GM21825 (cell line): ENCODE measurements around the gene OGFRL1.

Experiments used
- ATAC-seq: cut with Tn5 transposase; IDR thresholded peaks from one replicate; pipeline ENCODE4 v1.9.1; 2021; ENCODE audit warnings: mild to moderate bottlenecking, moderate library complexity; ENCODE audit not compliant: unreplicated experiment

The OGFRL1 gene

DNA sequence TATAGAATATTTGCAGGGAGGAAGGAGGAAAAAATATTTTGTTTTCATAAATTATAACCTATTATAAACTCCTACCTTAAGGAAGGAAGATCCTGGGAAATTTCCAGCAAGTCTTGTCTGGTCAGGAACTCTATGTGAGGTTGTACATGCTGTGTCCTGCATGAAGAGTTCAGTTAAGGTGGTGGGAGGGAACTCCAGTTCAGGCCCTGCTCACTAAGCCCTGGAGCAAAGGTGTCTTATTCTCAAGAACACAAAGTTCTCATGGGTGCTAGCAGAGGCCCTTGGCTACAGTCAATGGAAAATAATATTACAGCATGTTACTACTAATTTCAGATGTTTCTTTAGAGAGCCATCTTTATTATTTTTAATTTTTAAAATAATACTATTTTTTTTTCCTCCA lies 3.8 kb upstream of the OGFRL1 start:
- no peak for ATAC-seq

DNA sequence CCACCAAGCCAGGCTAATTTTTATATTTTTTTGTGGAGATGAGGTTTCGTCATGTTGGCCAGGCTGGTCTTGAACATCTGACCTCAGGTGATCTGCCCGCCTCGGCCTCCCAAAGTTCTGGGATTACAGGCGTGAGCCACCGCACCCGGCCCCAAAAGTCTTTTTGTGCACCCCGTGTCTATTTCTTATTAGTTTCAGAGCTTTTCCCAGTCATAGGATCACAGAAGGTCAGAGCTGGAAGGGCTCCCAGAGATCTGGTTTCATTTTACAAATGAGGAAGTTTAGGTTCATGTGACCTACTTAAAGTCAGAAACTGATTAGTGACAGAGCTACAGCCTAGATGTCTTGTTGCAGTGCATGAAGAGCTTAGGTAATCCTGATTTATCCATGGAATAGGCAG lies 1.6 kb upstream of the OGFRL1 start:
- ATAC-seq = no peak

DNA sequence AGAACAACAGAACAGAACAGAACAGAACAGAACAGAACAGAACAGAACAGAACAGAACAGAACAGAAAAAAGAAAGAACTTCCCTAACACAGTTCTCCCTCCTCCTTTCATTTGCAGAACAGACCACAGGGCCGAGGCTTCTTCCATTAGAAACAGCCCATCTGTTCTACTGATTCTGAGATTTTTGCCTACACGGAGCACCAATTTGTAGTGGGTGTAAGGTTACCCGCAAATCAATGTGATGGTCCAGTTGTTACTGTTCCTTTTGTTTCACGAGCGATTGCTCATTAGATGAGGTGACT lies 734 bp upstream of the OGFRL1 start:
- no peak for ATAC-seq

DNA sequence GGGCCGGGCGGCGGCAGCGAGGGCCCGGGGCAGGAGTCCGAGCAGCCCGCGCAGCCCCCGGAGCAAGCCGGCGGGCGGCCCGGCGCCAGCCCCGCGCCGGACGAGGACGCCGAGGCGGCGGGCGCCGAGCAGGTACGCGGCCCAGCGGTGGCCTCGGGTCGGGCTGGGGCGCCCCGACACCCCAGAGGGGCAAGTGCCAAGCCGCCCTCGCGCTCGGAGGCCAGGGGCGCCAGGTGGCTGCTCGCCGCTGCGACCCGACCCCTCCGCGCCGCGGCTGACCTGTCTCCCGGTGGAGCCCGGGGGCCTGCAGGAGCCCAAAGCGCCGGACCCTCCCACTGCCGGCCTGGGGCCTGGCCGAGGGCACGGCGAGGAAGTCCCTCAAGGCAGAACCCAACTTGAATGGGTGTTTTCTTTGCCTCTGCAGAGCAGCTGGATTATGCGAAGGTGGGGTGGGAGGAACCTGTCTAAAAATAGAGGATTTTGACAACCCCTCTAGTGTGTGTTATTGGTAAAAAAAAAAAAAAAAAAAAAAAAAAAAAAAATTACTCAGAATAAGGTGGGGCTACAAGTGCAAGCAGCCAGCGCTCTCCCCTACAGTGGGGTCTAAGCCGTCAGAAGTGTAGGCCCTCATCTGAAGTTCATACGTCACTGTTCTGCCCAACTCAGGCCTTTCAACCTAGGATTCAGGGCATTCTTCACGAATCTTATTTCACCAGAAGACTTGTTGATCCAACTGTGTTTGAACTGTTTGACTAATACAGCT lies 609 bp downstream of the OGFRL1 start:
- ATAC-seq = peak; percentile 22

DNA sequence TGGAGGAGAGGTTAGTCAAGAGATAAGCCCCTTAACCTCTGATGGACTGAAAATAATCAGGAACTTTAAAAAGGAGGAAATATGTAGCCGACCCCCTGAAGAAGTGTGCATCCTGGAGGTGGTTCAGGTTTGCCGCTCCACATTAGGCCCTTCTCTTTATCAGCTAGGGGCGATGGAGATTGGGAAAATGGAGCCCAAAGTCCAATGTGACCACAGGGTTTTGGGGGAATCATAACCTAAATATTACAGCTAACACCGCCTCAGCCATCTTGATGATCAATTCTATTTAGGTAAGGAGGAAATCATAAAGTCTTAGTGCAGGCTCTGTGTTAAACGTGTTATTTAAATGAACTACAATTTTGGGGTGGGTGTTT lies 1.2 kb downstream of the OGFRL1 start:
- no peak for ATAC-seq

DNA sequence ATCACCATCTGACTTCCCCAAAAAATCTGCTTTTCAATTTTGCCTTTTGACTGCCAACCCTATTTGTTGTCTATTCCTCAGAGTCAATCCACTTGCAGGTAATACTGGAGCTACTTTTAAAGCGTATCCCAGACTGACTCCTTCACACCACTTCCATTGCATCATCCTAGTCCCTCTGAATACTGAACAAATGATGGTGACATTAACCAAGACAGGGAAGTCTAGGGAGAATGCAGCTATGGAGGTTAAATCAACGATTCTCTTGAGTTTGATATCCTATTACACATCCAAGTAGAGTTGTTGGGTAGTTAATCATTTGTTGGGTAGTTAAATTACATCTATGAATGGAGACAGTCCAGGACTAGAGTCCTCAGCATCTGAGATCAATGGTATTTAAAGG lies 2.0 kb downstream of the OGFRL1 start:
- ATAC-seq = no peak

DNA sequence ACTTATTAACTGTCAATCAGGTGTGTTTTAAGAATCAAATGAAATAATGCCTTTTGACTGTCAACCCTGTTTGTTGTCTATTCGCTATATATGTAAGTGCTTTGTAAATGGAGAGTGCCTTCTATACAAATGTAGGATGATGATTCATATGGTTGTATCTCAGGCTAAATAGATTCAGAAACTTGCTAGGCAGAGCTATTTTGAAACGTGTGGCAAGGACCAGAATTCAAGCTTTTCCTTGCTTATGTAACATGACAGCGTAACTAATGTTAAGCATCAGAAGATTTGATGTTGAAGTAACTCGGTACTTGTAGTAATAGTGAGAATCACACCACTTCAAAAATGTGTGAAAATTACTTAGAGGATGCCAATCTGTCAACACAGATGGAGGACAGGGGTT lies 3.4 kb downstream of the OGFRL1 start:
- ATAC-seq = no peak

DNA sequence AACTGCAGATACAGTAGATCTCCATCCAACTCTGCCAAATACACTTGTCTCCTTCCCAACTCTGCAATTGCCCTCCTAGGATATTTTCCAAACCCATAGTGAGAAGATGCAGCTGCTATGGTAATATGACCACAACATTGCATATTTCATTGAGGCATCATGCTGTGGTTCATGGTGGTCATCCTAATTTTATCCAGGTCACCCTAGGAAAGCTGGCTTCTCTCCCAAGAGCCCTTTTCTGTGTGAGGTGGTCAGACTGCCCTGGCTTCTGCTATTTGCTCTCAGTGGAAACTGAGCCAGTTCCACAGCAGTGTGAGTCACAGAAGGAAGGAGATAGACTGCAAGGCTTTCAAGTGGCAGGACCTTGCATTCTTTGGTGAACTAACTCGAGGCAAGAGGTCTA lies 5.5 kb downstream of the OGFRL1 start:
- ATAC-seq = no peak

DNA sequence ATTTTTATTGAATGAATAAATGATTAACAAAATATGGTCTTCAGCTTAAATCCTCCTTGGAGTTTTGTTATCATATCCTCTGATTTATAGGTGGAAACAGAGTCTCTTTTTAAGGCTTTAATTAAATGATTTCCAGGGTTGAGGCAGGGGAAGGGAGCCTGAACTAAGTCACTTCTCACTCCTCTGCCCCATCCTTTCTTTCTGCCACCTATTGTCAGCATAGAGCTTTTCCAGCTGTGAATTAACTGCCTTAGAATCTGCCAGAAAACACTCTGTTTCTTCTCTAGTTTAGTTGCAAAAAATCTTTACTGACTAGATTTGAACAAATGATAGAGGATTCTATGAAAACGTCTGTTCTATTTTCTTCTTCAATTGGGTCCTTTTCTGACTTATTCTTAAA lies 9.8 kb downstream of the OGFRL1 start:
- ATAC-seq = no peak

DNA sequence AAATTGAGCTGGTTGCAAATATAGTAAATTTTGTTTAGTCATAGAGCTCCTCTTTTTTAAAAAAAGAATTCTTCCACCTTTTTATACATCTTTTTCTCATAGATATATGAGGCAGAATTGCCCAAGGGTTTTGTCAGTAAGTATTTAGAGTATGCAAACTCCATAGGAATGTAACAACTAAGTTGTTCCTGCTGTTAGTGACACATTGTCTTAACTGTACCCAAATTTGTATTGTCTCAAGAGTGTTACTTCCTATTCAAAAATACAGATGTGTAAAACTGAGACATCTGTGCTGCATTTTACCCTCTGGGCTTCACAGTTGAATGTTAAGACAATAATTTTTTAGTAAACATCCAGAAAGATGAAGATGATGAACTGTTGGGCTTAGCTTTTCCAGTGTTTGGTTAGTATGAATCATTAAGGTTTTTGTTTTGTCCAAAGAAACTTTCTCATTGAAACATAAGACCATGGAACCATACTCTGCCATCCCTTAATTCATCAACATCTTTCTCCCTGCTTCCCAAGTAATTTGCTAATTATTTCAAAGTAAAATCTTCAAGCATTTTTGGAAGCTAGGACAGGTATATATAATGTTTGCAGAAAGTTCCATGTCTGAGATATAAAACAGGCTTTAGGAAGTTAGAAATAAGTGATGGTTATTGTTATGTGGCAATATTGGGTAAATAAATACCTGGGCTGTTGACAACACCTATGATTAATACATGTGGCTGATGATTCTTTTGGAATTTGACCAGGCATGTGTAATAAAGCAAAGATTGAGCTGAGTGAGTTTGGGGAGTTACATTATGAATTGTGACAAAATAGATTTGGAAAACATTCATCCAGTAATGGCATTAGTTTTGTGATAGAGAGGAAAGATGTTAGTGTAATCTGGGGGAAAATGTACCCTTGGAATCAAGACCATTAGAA lies 11.2 kb downstream of the OGFRL1 start:
- ATAC-seq = no peak

DNA sequence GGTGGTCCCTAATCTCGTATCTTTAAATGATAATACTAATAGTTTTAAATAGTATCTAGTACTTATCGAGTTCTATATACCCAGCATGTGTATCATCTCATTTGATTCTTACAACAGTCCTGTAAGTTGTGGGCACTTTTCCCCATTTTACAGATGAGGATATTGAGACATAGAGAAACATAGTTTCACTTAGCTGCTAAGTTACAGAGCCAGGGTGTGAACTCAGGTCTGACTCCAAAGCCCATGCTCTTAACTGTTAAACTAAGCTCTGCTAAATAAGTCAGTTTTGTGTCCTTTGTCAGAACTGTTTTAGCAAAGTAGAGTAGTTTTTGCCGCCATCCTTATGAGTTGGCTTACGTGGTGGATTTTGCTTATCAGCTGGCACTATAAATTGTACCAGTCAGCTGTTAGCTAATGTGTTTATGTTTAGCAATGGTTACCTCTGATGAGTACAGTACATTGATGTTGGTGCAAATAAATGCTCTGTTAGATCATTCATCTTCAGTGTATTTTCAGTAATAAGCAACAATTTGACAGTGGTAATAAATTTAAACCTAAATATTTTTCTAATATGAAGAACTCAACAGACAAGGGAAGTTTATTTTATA lies 12.1 kb downstream of the OGFRL1 start:
- no peak for ATAC-seq

DNA sequence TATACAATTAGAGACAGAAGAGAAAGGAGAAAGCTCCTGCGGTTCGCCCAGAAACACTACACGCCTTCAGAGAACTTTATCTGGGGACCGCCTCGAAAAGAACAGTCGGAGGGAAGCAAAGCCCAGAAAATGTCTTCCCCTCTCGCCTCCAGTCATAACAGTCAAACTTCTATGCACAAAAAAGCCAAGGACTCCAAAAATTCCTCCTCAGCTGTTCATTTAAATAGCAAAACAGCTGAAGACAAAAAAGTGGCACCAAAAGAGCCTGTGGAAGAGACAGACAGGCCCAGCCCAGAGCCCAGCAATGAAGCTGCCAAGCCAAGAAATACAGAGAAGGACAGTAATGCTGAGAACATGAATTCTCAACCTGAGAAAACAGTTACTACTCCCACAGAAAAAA lies 12.9 kb downstream of the OGFRL1 start:
- no peak for ATAC-seq

DNA sequence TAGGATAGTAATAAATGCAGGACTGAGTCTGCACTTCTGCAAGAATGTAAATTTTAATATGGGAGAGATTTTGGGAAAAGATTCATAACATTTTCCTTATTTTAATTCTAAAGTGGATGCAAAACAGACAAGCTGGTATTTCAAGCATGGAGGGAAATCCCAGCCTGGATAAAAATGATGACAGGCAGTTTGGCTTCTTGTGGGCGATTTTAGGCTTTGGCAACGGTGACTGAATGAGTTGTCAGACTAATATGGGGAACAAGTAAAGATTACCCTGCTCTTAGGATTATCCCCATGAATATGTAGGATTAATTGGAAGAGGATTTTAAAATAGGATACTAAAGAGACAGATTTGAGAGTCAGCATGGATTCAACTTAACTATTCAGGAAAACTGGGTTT lies 21.0 kb downstream of the OGFRL1 start:
- no peak for ATAC-seq

DNA sequence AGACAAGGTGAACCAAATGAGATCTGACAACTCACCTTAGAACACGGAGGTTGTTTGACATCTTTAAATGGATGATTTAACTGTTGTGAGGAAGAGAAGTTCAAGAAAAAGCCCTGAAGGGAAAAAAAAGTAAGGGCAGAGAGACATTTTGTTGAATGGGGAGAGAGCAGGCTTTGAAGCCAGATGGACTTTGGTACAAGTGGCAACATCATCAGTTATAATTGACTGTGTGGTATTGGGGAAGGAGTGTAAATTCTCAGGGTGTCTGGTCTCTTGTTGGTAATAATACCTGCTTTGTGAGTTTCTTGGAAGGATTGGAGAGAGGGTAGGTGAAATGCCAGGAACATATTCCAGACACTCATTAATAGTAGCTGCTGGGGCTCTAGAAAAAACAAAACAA lies 21.6 kb downstream of the OGFRL1 start:
- no peak for ATAC-seq

DNA sequence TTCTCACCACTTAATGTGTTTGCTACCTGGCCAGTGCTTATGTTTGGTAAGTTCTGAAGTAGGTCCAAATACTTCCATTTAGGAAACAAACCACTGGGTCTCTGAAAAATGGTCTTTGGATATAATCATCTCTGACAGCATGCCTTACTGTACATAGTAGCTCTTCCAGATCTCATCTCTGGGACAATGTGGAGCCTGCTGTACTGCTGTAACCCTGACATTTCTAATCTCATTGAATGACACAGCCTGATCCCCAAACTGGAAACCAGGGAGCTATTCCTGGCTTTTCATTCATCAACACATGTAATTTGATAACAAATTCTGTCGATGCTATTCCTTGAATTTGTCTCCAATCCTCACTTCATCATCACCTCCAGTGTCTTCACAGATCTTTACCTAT lies 23.5 kb downstream of the OGFRL1 start:
- ATAC-seq = no peak

DNA sequence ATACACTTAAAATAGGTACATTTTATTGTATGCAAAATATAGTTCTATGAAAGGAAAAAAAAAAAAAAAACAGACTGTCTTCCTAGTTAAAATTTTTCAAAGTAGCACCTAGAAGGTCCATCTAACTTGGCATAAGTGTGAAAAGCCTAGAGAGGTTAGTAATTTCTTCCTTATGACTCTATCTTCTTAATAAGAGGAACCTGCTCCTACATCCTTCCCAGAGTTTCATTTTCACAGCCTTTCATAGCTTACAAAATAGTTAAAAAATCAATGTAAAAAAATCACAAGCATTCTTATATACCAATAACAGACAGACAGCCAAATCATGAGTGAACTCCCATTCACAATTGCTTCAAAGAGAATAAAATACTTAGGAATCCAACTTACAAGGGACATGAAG lies 28.8 kb downstream of the OGFRL1 start:
- no peak for ATAC-seq

DNA sequence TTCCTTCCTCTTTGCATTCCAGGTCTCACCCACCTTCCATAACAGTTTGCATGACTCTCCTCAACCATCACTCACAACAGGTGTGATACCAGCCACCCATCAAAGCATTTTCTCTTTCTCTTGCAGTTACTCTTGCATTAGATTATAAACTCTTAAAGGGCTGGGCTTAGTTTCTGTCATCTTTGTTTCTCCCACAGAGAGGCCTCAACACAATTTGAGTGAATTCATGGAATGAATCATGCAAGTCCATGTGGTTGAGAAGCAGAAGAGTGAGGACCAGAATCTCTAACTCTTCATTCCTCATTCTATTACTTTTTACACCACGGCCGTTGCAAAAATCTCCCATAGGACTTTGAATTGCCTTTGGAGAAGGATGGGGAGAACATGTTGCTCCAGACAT lies 31.4 kb downstream of the OGFRL1 start:
- no peak for ATAC-seq

DNA sequence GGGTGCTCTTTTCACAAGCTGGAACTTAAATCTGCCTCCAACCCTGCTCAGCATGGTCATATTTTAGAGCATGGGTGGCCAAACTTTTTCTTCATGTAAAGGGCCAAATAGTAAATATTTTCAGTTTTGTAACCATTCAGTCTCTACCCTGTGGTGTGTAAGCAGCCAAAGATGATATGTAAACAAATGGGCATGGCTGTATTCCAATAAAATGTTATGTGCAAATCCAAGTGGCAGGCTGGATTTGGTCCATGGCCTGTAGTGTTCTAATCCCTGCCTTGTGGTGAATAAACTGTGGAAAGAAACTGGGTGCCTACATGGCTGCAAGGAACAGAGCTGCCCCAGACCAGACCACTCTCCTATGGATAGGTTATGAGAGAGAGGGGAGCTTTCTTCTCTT lies 32.7 kb downstream of the OGFRL1 start:
- ATAC-seq = no peak

DNA sequence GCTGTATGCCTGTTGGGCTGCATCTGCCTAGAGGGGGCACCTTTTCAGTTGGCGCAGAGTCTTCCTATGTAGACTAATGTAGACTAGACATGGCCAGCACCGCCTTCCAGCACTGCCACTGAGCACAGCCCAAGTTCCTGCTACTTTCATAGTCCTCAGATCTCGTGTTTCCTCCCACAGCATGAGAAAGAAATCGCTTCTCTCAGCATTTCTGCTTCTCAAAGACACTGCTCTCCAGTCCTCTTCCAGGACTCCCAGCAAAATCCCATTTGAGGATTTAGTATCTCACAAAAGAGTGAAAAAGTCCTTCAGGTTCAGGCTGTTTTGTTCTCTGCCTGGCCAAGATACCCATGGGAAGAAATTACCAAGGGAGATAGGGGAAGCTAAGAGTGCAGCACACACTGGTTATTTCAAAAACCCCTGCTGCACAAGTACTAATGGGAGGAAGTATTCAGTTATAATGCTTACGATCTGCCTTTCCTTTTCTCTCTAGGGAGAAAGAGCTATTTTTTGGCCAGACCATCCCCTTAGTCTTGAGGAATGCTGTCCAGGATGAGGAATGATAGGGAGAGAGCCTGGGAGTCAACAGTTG lies 35.7 kb downstream of the OGFRL1 start:
- no peak for ATAC-seq

DNA sequence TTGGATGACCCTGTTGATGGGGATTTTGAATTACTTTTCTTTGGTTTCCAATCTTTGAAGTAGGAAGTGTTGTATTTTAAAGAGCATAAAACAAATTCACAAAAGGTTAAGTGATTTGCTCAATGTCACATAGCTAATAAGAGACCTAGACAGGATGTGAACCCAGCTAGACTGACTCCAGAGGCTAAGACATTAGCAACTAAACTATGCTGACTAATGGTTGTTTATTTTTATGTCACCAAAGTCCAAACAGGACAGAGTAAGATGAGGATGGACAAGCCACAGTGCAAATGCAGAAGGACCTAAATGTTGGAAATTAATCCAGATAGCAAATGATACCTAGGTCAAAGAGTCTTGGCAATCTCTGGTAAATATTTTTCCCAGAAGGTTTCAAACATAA lies 38.0 kb downstream of the OGFRL1 start:
- ATAC-seq = no peak

DNA sequence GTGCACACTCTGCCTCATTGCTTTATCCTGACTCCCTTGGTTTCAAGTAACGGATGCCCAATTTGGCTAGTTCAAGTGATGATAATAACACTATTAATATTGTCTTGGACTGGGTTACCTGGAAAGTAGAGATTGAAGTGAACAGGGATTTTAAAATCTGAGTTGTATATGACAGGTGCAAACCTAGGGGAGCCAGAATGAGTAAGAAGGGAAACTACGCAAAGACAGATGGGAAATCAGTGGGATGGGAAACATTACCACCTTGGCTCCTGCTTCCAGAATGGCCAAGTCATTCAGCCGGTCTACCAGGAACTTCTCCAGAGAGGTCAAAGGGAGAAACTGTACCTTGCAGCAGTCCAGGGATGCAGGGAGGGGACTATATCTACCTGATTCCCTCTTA lies 41.9 kb downstream of the OGFRL1 start:
- no peak for ATAC-seq

DNA sequence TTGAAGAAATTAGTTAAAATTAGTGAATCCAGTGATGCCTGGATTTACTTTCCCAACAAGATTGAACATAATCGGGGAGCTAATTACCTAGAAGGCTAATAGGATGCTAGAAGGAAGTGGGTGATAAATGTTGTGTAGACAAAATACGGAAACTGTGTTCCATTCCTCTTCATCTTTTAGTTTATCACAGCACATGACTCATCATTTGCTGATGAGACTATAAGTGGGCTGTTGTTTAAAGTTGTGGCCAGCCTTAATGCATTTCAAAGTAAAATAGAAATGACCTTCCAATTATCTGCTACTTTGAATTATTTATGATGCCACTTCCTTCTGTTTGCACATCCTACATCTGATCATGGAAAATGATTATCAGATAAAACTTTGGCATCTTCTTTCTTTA lies 43.4 kb downstream of the OGFRL1 start:
- no peak for ATAC-seq
